Activated T-cell treated with anti-CD3 and anti-CD28 coated beads, Interleukin-2, amount 50 U/mL, for 24 hours (primary cell): ENCODE data around the gene ANKS1B.

ENCODE experiments used
- DNase-seq: peaks from one replicate; pipeline ENCODE4 v3.0.0-alpha.2; 2020
- H3K27ac Mint-ChIP-seq: 2 replicates; pipeline ENCODE4 v1.8.0; 2020; ENCODE audit warnings: mild to moderate bottlenecking, mixed read lengths
- H3K27me3 Mint-ChIP-seq: 2 replicates; pipeline ENCODE4 v1.8.0; 2020; ENCODE audit warnings: mixed read lengths
- H3K36me3 Mint-ChIP-seq: 2 replicates; pipeline ENCODE4 v1.8.0; 2020; ENCODE audit warnings: low read depth, mixed read lengths
- H3K4me1 Mint-ChIP-seq: 2 replicates; pipeline ENCODE4 v1.8.0; 2020; ENCODE audit warnings: low read depth, mixed read lengths
- H3K4me3 Mint-ChIP-seq: 2 replicates; pipeline ENCODE4 v1.8.0; 2020; ENCODE audit warnings: mild to moderate bottlenecking, moderate library complexity, mixed read lengths
- H3K9me3 Mint-ChIP-seq: 2 replicates; pipeline ENCODE4 v1.8.0; 2020; ENCODE audit warnings: mixed read lengths

The ANKS1B gene

GRCh38 chr12:99549196-99549595 is 435.5 kb downstream of the ANKS1B start:
- H3K36me3 Mint-ChIP-seq = no peaks in the 10 kb centered on the region
- DNase-seq = no peak
- H3K9me3 Mint-ChIP-seq = peaks cover 18% of the 10 kb centered on the region
- H3K27ac Mint-ChIP-seq = no peak overlapping the region
- H3K4me1 Mint-ChIP-seq = no peaks in the 10 kb centered on the region
- no peaks in the 10 kb centered on the region for H3K27me3 Mint-ChIP-seq
- H3K4me3 Mint-ChIP-seq = no peak overlapping the region

GRCh38 chr12:99544457-99544856 is 440.3 kb downstream of the ANKS1B start:
- Mint-ChIP-seq H3K27ac (no peak overlapping the region), H3K9me3 (peaks cover 9% of the 10 kb centered on the region), H3K4me1 (no peaks in the 10 kb centered on the region), H3K4me3 (no peak overlapping the region), H3K27me3 (no peaks in the 10 kb centered on the region), H3K36me3 (no peaks in the 10 kb centered on the region)
- DNase-seq = no peak

DNA sequence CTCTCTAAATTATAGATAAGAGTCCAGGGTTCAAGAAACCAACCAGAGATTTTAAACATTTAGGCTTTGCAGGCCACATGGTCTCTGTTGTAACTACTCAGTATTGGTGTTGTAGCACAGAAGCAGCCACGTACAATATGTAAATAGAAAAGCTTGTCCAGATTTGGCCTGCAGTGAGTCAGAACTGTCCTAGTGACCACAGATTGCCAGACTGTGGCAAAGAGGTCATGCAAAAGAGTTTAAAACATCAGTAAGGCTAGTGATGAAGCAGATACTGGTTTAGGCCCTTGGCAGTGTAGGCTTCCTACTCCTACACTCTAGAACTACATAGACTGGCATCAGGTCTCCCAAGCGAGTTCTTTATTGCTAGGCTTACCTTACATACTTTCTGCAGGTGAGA is 454.8 kb downstream of the ANKS1B start:
- Mint-ChIP-seq H3K27me3 (no peaks in the 10 kb centered on the region), H3K4me3 (no peak overlapping the region), H3K27ac (no peak overlapping the region), H3K4me1 (no peaks in the 10 kb centered on the region), H3K9me3 (peaks cover 16% of the 10 kb centered on the region), H3K36me3 (no peaks in the 10 kb centered on the region)
- DNase-seq = no peak

DNA sequence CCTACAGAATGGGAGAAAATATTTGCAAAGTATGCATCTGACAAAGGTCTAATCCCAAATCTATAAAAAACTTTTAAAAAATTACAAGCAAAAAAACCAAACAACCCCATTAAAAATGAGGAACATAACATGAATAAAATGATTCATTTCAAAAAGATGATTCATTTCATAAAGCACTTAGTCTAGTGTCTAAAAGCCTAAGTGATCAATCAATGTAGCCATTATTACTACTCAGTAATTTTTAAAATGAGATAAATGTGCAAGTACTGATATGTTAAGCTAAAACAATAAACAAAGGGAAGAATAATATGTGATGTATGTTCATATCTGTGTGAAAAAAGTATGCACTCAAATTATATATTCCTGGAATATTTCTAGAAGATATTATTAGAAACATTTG is 456.3 kb downstream of the ANKS1B start:
- Mint-ChIP-seq H3K27me3 (no peaks in the 10 kb centered on the region), H3K4me1 (no peaks in the 10 kb centered on the region)

DNA sequence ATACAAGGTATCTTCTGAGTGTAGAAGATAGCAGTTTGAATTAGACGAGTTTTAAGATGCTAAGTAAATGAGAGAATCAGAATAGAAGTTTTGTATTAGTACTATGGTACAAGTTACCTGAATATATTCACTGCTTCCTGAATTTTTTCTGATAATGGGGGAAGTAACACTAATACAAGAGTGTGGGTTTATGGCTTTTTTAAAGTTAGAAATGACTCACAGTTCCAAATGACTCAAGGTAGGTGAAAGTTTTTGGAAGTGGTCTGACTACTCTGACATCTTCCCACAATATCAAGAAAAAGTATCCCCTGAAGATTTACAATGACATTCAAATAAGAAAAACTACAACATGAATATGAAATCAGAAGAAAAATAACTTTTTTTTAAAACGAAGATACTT is 460.9 kb downstream of the ANKS1B start:
- no peaks in the 10 kb centered on the region for H3K27me3 Mint-ChIP-seq
- no peak overlapping the region for H3K27ac Mint-ChIP-seq
- no peak for DNase-seq
- H3K4me3 Mint-ChIP-seq = no peak overlapping the region
- H3K4me1 Mint-ChIP-seq = no peaks in the 10 kb centered on the region
- peaks cover 12% of the 10 kb centered on the region for H3K9me3 Mint-ChIP-seq
- no peaks in the 10 kb centered on the region for H3K36me3 Mint-ChIP-seq

More for the DNA sequence above, 456.3 kb downstream of the ANKS1B start:
- Mint-ChIP-seq H3K36me3 (no peaks in the 10 kb centered on the region), H3K4me3 (no peak overlapping the region), H3K27ac (no peak overlapping the region), H3K9me3 (peaks cover 17% of the 10 kb centered on the region)
- no peak for DNase-seq

- peaks cover 12% of the 10 kb centered on the region for H3K9me3 Mint-ChIP-seq
- H3K4me1 Mint-ChIP-seq = no peaks in the 10 kb centered on the region
- H3K27ac Mint-ChIP-seq = no peak overlapping the region
- H3K27me3 Mint-ChIP-seq = no peaks in the 10 kb centered on the region
- no peaks in the 10 kb centered on the region for H3K36me3 Mint-ChIP-seq
- DNase-seq = no peak
- H3K4me3 Mint-ChIP-seq = no peak overlapping the region
Observed at GRCh38 chr12:99522456-99522855, 462.3 kb downstream of the ANKS1B start.

DNA sequence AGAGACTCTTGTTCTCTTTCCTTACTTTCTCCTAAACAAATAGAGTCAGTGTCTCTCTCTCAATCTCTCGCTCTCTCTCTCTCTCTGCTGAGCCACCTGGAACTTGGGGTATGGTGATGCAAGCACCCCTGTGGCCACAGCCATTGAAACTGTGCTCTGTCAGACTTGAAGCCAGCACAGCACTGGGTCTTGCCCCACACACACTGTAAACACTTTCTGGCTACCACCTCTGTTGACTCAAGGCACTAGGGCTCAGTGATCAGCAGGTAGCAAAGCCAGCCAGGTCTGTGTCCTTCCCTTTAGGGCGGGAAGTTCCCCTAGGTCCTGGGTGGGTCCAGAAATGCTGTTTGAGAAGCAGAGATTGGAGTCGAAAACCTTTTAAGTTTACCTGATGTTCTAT is 463.1 kb downstream of the ANKS1B start:
- no peak overlapping the region for H3K4me3 Mint-ChIP-seq
- no peak for DNase-seq
- no peaks in the 10 kb centered on the region for H3K4me1 Mint-ChIP-seq
- no peak overlapping the region for H3K27ac Mint-ChIP-seq
- no peaks in the 10 kb centered on the region for H3K36me3 Mint-ChIP-seq
- H3K9me3 Mint-ChIP-seq = peaks cover 12% of the 10 kb centered on the region
- H3K27me3 Mint-ChIP-seq = no peaks in the 10 kb centered on the region

GRCh38 chr12:99513066-99513465 is 471.7 kb downstream of the ANKS1B start:
- Mint-ChIP-seq H3K36me3 (no peaks in the 10 kb centered on the region), H3K4me1 (no peaks in the 10 kb centered on the region), H3K27me3 (no peaks in the 10 kb centered on the region), H3K9me3 (peaks cover 13% of the 10 kb centered on the region), H3K4me3 (no peak overlapping the region), H3K27ac (no peak overlapping the region)
- DNase-seq = no peak

DNA sequence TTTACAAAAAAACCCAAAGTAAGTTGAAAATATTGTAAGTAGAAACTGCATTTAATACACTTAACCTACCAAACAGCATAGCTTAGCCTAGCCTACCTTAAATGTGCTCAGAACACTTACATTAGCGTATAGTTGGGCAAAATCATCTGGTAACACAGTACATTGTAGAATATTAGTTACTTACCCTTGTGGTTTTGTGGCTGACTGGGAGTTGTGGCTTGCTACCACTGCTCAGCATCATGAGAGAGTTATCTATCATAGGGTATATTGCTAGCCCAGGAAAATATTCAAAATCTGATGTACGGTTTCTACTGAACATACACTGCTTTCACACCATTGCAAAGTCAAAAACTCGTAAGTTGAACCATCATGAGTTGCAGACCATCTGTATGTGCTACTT is 478.9 kb downstream of the ANKS1B start:
- no peak for DNase-seq
- Mint-ChIP-seq H3K36me3 (no peaks in the 10 kb centered on the region), H3K9me3 (peaks cover 16% of the 10 kb centered on the region), H3K27me3 (no peaks in the 10 kb centered on the region), H3K27ac (no peak overlapping the region), H3K4me3 (no peak overlapping the region), H3K4me1 (no peaks in the 10 kb centered on the region)

DNA sequence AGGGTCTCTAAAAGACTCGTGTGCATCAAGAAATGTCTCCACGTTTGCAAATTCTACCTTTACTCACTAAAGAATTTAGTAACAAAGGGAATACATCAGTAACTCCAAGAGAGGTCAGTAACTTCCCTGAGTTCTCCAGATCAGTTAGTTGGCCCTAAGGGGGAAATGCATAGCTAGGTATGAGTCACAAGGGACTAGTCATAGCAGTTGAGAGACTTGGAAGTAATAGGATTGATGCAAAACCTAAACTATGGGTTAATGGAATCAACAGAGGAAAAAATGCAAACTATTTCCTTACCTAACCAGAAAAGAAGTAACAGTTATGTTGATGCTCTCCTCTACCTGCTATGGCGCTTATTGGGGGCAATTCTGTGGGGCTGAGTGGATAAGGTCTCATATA is 486.0 kb downstream of the ANKS1B start:
- H3K4me1 Mint-ChIP-seq = no peaks in the 10 kb centered on the region
- H3K9me3 Mint-ChIP-seq = peaks cover 12% of the 10 kb centered on the region
- H3K36me3 Mint-ChIP-seq = no peaks in the 10 kb centered on the region
- DNase-seq = no peak
- no peaks in the 10 kb centered on the region for H3K27me3 Mint-ChIP-seq
- H3K4me3 Mint-ChIP-seq = no peak overlapping the region
- H3K27ac Mint-ChIP-seq = no peak overlapping the region

GRCh38 chr12:99495799-99496198 is 488.9 kb downstream of the ANKS1B start:
- H3K36me3 Mint-ChIP-seq = no peaks in the 10 kb centered on the region
- no peaks in the 10 kb centered on the region for H3K4me1 Mint-ChIP-seq
- H3K27ac Mint-ChIP-seq = no peak overlapping the region
- no peak overlapping the region for H3K4me3 Mint-ChIP-seq
- no peak for DNase-seq
- peaks cover 12% of the 10 kb centered on the region for H3K9me3 Mint-ChIP-seq
- no peaks in the 10 kb centered on the region for H3K27me3 Mint-ChIP-seq

DNA sequence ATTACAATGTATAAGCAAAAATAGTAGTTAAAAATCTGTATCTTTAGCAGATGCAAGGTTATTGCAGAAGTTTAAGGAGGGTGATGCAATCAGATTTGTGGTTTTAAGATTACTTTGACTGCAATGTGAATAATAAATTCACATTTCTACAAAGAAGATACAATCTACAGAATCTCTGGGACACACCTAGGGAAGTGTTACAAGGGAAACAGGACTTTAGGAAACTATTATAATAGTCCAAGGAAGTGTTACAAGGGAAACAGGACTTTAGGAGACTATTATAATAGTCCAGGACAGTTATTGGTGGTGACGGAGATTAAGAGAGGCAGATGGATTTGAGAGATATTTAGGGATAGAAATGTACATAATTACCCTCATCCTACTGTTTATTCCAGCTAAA is 491.5 kb downstream of the ANKS1B start:
- no peak overlapping the region for H3K4me3 Mint-ChIP-seq
- H3K27ac Mint-ChIP-seq = no peak overlapping the region
- no peaks in the 10 kb centered on the region for H3K36me3 Mint-ChIP-seq
- no peaks in the 10 kb centered on the region for H3K27me3 Mint-ChIP-seq
- peaks cover 14% of the 10 kb centered on the region for H3K9me3 Mint-ChIP-seq
- no peaks in the 10 kb centered on the region for H3K4me1 Mint-ChIP-seq
- no peak for DNase-seq

- no peak overlapping the region for H3K27ac Mint-ChIP-seq
- H3K36me3 Mint-ChIP-seq = no peaks in the 10 kb centered on the region
- H3K4me1 Mint-ChIP-seq = no peaks in the 10 kb centered on the region
- H3K4me3 Mint-ChIP-seq = no peak overlapping the region
- no peaks in the 10 kb centered on the region for H3K27me3 Mint-ChIP-seq
- peaks cover 22% of the 10 kb centered on the region for H3K9me3 Mint-ChIP-seq
- no peak for DNase-seq
Observed at GRCh38 chr12:99486277-99486676, 498.5 kb downstream of the ANKS1B start.

DNA sequence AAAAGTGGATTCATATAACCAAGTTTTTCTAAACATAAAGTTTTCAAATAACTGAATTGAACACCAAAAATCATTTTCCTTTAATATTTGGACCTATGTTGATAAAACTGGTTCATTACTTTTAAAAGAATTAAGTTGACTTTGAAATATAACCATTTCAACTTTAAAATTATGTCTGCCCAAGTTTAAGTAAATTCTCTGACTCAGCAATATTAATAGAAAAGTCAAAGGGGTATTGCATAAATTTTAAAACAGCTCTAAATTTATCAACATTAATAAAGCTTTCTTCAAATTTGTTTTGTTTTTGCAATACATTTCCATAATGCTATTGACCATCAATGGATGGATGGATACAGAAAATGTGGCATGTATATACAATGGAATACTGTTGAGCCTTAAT is 505.6 kb downstream of the ANKS1B start:
- peaks cover 10% of the 10 kb centered on the region for H3K9me3 Mint-ChIP-seq
- no peak overlapping the region for H3K4me3 Mint-ChIP-seq
- DNase-seq = no peak
- no peaks in the 10 kb centered on the region for H3K4me1 Mint-ChIP-seq
- no peaks in the 10 kb centered on the region for H3K27me3 Mint-ChIP-seq
- no peak overlapping the region for H3K27ac Mint-ChIP-seq
- H3K36me3 Mint-ChIP-seq = no peaks in the 10 kb centered on the region

GRCh38 chr12:99476956-99477355 is 507.8 kb downstream of the ANKS1B start:
- H3K27ac Mint-ChIP-seq = no peak overlapping the region
- no peak overlapping the region for H3K4me3 Mint-ChIP-seq
- H3K4me1 Mint-ChIP-seq = no peaks in the 10 kb centered on the region
- no peaks in the 10 kb centered on the region for H3K27me3 Mint-ChIP-seq
- no peaks in the 10 kb centered on the region for H3K36me3 Mint-ChIP-seq
- peaks cover 2% of the 10 kb centered on the region for H3K9me3 Mint-ChIP-seq
- DNase-seq = no peak

- DNase-seq = no peak
- H3K4me3 Mint-ChIP-seq = no peak overlapping the region
Observed at GRCh38 chr12:99455350-99456035, 529.2 kb downstream of the ANKS1B start.

More at GRCh38 chr12:99455350-99456035, 529.2 kb downstream of the ANKS1B start:
- no peaks in the 10 kb centered on the region for H3K36me3 Mint-ChIP-seq
- no peak overlapping the region for H3K27ac Mint-ChIP-seq
- H3K27me3 Mint-ChIP-seq = no peaks in the 10 kb centered on the region
- peaks cover 19% of the 10 kb centered on the region for H3K9me3 Mint-ChIP-seq
- H3K4me1 Mint-ChIP-seq = no peaks in the 10 kb centered on the region
